ENCODE measurements around the gene DCDC2. TPM values are rescaled to one million over a fixed set of nuclear protein-coding genes. Genes with fewer than 3 reads are reported as not detected.
"Not testable (repeated sequence)": the region's sequence is repeated elsewhere in the genome, so short reads cannot be mapped to it uniquely, and the experiment has no call there.

The DCDC2 gene
- total RNA-seq, 1 experiment from 2014 or later = 0.08 TPM

DNA sequence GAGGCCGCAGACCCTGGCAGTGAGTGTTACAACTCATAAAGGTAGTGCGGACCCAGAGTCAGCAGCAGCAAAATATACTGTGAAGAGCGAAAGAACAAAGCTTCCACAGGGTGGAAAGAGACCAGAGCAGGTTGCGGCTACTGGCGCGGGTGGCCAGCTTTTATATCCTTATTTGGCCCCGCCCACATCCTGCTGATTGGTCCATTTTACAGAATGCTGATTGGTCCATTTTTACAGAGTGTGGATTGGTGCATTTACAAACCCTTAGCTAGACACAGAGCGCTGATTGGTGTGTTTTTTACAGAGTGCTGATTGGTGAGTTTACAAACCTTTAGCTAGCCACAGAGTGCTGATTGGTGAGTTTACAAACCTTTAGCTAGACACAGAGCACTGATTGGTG is 215.1 kb downstream of the DCDC2 start:
- not testable (repeated sequence) for H3K27ac ChIP-seq; DNase-seq (ENCODE audit: low read depth in 1 of 2, low spot score in 2 of 2); H3K4me1 ChIP-seq (replicated peaks); H3K4me3 ChIP-seq; H3K36me3 ChIP-seq; H3K27me3 ChIP-seq (replicated peaks); H3K9me3 ChIP-seq (replicated peaks)

DNA sequence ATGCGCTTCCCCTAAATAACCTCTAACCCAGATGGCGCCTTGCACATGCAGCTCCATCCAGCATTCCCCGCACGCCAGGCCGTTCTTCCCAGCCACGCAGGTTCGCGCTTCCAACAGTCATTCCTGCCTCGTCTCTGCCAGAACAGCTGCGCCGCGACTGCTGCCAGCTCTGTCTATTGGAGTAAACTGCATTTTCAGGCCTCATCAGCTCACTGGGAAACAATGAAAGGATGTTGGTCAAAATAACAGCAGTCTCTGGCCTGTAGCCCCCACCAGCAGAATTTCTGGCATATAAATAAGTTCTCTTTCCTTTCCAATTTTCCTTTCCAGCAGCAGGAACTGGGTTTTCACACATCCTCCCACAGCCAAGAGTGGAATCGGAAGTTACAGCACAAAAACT is 217.3 kb downstream of the DCDC2 start:
- Histone ChIP-seq H3K36me3 (no peaks in the 10 kb centered on the region), H3K9me3 (replicated peaks) (peaks cover 2% of the 10 kb centered on the region; the same call in 1 of the 2 replicates), H3K4me3 (no peak overlapping the region), H3K27ac (no peak overlapping the region), H3K27me3 (replicated peaks) (no peaks in the 10 kb centered on the region), H3K4me1 (replicated peaks) (no peaks in the 10 kb centered on the region)
- no peak for DNase-seq (ENCODE audit: low read depth in 1 of 2, low spot score in 2 of 2)

DNA sequence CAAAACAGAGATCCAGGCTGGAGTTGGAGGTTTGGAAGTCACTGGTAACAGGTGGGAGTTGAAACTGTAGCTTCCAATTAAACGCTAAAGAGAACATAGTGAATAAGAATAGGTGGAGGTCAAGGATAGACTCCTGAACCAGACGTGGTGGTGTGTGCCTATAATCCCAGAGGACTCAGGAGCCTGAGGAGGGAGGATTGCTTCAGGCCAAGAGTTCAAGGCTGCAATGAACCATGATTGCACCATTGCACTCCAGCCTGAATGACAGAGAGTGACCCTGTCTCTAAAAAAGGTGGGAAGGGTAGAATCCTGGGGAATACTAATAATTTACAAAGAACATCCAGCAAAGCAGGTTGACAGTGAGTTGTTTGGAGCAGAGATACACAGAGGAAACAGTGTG is 218.2 kb downstream of the DCDC2 start:
- Histone ChIP-seq H3K36me3 (no peaks in the 10 kb centered on the region), H3K4me1 (replicated peaks) (no peaks in the 10 kb centered on the region), H3K27ac (no peak overlapping the region), H3K4me3 (no peak overlapping the region), H3K9me3 (replicated peaks) (peaks cover 2% of the 10 kb centered on the region; the same call in 1 of the 2 replicates), H3K27me3 (replicated peaks) (no peaks in the 10 kb centered on the region)
- no peak for DNase-seq (ENCODE audit: low read depth in 1 of 2, low spot score in 2 of 2)

DNA sequence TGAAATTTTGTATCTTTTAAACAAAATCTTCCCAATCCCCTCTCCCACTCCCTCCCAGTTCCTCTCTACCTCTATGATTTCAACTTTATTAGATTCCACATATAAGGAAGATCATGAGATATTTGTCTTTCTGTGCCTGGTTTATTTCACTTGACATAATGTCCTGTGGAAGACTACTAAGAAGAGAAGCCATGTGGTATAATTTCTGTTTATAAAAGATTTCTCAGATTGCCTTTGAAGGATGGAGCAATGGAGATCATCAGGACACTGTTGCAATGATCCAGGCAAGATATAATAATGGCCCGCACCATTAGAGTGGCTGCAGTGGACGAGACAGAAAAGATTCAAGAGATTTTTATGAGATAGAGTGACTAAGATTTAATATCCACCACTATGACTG is 218.8 kb downstream of the DCDC2 start:
- H3K4me3 ChIP-seq = no peak overlapping the region
- no peaks in the 10 kb centered on the region for H3K36me3 ChIP-seq
- H3K27me3 ChIP-seq (replicated peaks) = no peaks in the 10 kb centered on the region
- H3K27ac ChIP-seq = no peak overlapping the region
- H3K4me1 ChIP-seq (replicated peaks) = no peaks in the 10 kb centered on the region
- H3K9me3 ChIP-seq (replicated peaks) = peaks cover 2% of the 10 kb centered on the region; the same call in 1 of the 2 replicates
- no peak for DNase-seq (ENCODE audit: low read depth in 1 of 2, low spot score in 2 of 2)

DNA sequence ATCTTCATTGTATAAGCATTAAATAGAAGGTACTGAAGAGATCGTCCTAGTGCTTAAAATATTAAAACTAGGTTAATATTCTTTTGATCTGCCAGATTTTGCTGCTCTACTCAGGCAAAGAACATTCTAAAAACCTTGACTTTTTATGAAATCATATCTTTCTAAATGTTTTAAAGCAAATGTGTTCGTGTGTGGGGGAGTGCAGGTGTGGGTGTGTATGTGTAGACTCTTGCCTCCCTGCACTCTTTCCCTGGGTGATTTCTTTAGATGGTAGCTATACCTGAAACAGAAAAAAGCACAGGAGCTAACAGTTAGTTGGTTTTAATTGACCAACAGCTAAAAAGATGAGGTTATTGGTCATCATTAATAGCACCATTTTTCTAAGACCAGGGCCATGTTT is 226.1 kb downstream of the DCDC2 start:
- H3K4me1 ChIP-seq (replicated peaks) = no peaks in the 10 kb centered on the region
- H3K27me3 ChIP-seq (replicated peaks) = no peaks in the 10 kb centered on the region
- no peaks in the 10 kb centered on the region for H3K36me3 ChIP-seq
- no peak overlapping the region for H3K27ac ChIP-seq
- DNase-seq (ENCODE audit: low read depth in 1 of 2, low spot score in 2 of 2) = no peak
- no peak overlapping the region for H3K4me3 ChIP-seq
- no peaks in the 10 kb centered on the region; the same call in 1 of the 2 replicates for H3K9me3 ChIP-seq (replicated peaks)

DNA sequence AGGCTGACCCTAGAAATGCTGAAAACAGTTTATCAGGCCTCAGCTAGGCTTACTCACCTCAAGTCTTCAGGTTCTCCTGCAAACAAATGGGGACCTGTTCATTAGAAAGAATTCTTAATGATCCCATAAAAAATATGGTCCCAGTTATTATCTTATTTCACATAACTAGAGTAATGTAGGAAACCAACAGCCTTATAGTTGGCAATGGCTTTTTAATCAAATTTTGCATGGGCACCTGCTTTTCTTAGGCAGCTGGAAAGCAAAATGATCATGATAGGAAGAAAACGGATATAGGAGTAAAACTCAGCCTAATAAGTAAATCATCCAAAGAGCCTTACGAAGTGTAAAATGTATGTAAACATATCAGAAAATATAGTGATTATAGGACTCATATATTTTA is 230.5 kb downstream of the DCDC2 start:
- Histone ChIP-seq H3K27me3 (replicated peaks) (no peaks in the 10 kb centered on the region), H3K9me3 (replicated peaks) (peaks cover 4% of the 10 kb centered on the region; the same call in 1 of the 2 replicates), H3K4me1 (replicated peaks) (no peaks in the 10 kb centered on the region), H3K4me3 (no peak overlapping the region), H3K36me3 (no peaks in the 10 kb centered on the region), H3K27ac (no peak overlapping the region)
- DNase-seq (ENCODE audit: low read depth in 1 of 2, low spot score in 2 of 2) = no peak

DNA sequence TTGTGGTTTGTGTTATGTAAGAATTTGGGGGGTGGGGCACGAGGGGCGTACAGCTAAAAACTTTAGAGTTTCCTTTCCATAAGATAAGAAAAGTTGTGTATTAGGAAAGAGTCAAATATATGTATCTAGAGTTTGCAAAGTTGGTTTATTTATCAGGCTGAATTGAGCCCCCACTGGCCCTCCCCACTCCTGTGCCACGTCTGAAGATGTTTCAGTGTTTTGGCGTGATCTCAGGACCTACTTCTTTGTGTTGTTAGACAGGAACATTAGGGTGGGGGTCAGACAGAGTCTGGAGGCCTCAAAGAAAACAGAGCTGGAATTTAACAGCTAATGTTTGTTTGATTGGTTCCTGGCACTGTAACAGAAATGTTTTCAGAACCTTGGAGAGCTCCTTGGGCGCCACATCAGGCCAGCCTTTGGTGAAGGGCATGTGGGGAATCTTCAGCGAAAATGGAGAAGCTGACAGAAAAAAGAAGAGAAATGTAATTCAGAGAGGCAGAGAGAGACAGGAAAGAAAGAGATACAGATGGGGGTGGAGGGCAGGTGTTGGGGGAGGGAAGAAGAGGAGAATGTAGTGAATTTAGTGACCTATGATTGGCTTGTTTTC is 231.2 kb downstream of the DCDC2 start:
- no peaks in the 10 kb centered on the region for H3K36me3 ChIP-seq
- no peaks in the 10 kb centered on the region for H3K27me3 ChIP-seq (replicated peaks)
- H3K4me1 ChIP-seq (replicated peaks) = no peaks in the 10 kb centered on the region
- DNase-seq (ENCODE audit: low read depth in 1 of 2, low spot score in 2 of 2) = no peak
- peaks cover 4% of the 10 kb centered on the region; the same call in 1 of the 2 replicates for H3K9me3 ChIP-seq (replicated peaks)
- H3K27ac ChIP-seq = no peak overlapping the region
- no peak overlapping the region for H3K4me3 ChIP-seq

DNA sequence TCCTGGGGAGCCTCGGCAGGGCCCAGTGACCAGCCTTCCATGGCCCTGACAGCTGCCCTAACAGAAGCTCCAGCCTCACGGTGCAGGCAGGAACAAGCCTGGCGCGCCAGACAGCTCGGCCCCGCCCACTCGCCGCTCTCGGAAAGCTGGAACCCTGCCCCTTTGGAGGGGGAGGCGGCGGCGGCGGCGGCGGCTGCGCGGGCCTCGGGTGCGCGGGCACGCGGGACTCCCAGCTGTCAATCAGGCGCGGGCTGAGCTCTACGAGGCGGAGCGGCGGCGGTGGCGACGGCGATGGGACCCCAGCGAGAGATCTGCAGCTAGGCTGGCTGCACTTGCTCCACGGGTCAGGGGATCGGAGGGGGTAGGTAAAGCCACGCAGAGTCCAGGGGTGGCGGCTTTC is 231.9 kb downstream of the DCDC2 start, which contains the start of gene NRSN1:
TSS of gene NRSN1 (plus strand) at position 236 of the 400 bp plus-strand sequence. CDS start 8,113 bp downstream, outside the sequence.
- H3K27ac ChIP-seq = no peak within 1 kb of the TSS

DNA sequence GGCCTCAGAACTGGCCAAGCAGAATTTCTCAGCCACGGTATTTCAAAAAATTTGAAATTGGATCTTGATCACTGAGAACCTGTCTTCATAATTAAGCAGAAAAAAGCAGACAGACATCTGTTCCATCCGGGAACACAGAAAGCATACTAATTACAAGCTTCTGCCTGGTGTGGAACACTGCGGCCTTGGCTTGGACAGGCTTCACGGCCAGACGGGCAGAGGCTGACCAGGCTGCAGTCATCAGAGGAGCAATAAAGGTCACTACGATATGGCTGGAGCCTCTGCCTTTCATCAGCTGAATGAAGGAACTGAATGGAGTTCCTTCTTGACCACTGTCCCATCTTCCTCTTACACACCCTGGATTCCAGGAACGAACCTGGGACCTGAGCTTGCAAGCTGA is 235.7 kb downstream of the DCDC2 start:
- Histone ChIP-seq H3K9me3 (replicated peaks) (peaks cover 9% of the 10 kb centered on the region; the same call in 1 of the 2 replicates), H3K36me3 (no peaks in the 10 kb centered on the region), H3K4me3 (no peak overlapping the region), H3K27me3 (replicated peaks) (no peaks in the 10 kb centered on the region), H3K4me1 (replicated peaks) (no peaks in the 10 kb centered on the region), H3K27ac (no peak overlapping the region)
- DNase-seq (ENCODE audit: low read depth in 1 of 2, low spot score in 2 of 2) = no peak

More for the DNA sequence above, 231.9 kb downstream of the DCDC2 start, which contains the start of gene NRSN1:
- no peak for DNase-seq (ENCODE audit: low read depth in 1 of 2, low spot score in 2 of 2)
- no peaks in the 10 kb centered on the region for H3K4me1 ChIP-seq (replicated peaks)
- no peak within 1 kb of the TSS for H3K4me3 ChIP-seq
- H3K27me3 ChIP-seq (replicated peaks) = no peaks in the 10 kb centered on the region
- H3K36me3 ChIP-seq = no peaks in the 10 kb centered on the region
- peaks cover 4% of the 10 kb centered on the region; the same call in 1 of the 2 replicates for H3K9me3 ChIP-seq (replicated peaks)

Other genes starting within 250 kb of the DCDC2 start
- not detected in 2 replicates for gene NRSN1, start 231.8 kb downstream of the DCDC2 start, total RNA-seq (2014; rRNA removed; shearing (Covaris generic))
- 26.6 and 29.4 TPM in 2 replicates for gene MRS2, start 44.9 kb upstream of the DCDC2 start, total RNA-seq (2014; rRNA removed; shearing (Covaris generic))
- 0.34 and 0.74 TPM in 2 replicates for gene GPLD1, start 131.5 kb upstream of the DCDC2 start, total RNA-seq (2014; rRNA removed; shearing (Covaris generic))
- 0.66 and 0.78 TPM in 2 replicates for gene ALDH5A1, start 136.9 kb upstream of the DCDC2 start, total RNA-seq (2014; rRNA removed; shearing (Covaris generic))